Stimulated activated CD4-positive, alpha-beta T cell treated with anti-CD3 and anti-CD28 coated beads, Interleukin-2, amount 100 ng/mL, for 24 hours (primary cell): ENCODE measurements around the gene FRMD4A.
A peak's percentile ranks its signal among the peaks of the same experiment; 100 is the strongest.
"Not testable (repeated sequence)": the region's sequence is repeated elsewhere in the genome, so short reads cannot be mapped to it uniquely, and the experiment has no call there.

Experiments used
- DNase-seq, 2 donors: peaks; one replicate each; pipeline ENCODE4 v3.0.0-alpha.2; 2020

FRMD4A gene

DNA sequence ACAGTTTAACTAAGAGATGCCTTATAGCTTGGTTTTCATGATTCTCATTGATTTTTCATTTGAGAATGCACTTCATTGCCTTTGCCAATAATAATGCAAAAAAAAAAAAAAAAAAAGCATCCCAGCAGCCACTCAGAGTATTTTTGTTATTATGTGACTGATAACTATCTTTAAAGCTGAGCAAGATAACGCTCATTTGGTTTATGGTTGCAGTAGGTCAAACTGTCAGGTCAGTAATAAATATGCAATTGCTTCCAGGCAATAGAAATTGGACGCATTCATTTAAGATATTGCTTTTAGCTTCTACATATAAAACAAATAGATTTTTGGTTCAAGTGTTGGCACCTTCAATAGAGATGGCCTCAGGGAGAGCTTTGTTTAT is 528.8 kb downstream of the FRMD4A start:
- DNase-seq = no peak

DNA sequence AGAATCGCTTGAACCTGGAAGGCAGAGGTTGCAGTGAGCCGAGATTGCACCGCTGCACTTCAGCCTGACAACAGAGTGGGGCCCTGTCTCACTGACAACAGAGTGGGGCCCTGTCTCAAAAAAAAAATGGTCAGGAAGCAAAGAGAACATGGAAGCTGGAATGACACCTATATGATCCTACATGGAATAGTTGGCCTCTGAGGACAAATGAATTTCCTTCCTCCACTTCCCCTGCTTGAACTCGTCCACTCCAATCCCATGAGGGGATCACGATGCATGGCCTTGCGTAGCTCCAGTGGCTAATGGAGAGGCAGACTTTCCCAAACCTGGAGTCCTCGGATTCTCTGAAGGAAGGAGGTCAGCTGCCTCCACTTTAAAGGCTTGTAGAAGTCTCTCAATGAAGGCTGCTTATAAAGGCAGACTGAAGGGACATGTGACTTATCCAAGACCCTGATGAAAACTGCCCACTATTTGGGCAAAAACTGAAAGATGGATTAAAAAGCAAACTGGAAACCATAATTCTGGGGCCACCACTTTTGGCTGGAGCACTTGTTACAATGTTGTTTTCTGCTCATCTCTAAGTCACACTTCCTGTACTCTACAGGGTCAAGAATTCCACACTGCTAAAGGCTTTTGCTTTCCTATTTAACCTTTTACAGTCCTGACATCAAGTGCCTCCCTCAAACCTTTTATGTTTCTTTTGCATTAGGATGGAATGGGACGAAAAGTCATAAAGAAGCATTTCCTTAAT is 529.4 kb downstream of the FRMD4A start:
- no peak for DNase-seq

GRCh38 chr10:13797164-13797563 is 533.6 kb downstream of the FRMD4A start:
- no peak for DNase-seq

GRCh38 chr10:13795653-13796555 is 534.8 kb downstream of the FRMD4A start:
- no peak for DNase-seq

GRCh38 chr10:13794992-13795612 is 535.6 kb downstream of the FRMD4A start:
- no peak for DNase-seq

DNA sequence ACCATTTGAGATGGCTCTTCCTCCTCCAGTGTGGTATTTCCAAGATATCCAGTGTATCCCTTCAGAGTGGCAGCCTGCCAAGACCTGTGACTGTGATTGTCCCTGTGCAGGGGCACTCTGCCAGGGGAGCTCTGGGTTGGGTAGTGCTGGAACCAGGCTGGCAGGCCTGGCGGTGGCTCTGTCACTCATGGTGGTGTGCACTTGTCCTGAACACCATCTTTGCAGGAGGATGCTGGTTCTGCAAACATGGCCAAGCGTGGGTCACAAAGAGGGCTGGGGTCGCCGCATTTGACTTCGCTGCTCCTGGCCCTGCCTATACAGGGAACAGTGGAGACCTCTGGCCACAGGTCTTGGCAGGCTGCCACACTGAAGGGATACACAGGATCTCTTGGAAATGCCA is 538.7 kb downstream of the FRMD4A start:
- no peak for DNase-seq

DNA sequence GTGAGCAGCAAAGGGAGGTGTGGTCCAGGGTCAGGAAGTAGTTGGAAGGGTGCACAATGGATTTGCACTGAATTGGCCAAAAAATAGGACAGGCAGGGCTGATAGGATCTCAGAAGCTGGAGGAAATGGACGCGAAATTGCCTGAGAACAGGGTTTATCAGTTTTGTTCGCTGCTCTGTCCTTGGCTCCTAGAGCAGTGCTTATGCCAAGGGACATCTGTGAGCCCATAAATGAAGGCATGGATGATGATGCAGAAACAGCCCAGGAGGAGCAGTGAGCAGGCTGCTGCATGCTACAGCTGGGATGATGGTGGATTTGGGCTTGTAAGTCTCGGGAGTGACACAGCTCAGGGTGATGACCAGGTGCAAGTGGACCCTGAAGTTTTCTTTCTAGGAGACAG is 539.2 kb downstream of the FRMD4A start:
- no peak for DNase-seq

DNA sequence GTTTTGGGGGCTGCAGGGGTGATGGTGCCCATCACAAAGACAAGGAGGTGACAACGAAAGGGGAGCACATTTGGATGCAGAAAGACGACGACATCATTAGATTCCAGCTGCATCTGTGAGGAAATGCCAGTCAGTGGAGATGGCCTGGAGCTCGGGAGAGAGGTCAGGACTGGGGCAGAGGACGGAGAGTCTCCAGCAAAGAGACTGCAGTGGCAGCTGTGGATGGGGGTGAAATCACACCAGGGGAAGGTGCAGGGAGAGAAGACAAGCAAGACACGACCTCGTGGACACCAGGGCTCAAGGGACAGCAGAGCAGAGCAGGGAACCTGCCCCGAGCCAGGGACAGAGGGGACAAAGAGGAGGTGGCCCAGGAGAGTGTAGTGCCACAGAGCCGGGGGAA is 540.5 kb downstream of the FRMD4A start:
- no peak for DNase-seq

DNA sequence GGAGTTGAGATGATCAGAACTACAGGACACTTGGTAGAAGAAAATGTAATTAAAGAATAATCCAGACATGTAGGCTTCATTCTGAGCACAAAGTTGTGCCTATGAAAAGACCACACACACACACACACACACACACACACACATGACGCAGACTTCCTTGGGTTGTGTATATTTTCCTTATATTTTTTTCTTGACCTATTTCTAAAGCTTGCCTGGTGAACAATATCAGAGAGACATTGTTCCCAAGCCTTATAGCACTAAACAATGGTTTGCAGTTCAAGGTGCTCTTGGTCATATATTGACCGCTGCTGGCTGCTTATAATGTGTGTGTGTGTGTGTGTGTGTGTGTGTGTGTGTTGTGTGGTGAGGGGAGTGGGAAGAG is 541.3 kb downstream of the FRMD4A start:
- no peak for DNase-seq

- DNase-seq = no peak
Measured at GRCh38 chr10:13788711-13789447, 541.8 kb downstream of the FRMD4A start.

DNA sequence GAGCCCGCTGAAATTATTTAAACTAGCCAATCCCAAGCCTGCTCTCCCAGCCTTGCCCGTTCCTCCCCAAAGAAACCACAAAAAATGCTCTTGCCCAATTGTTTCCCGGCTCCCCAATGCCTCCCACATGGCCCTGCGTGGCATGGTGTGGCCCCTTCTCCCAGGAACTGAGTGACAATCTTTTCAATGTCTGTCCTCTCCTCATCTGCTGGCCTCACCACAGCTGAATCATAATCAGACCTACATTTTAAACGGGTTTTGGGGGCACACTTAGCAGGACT is 542.5 kb downstream of the FRMD4A start:
- no peak for DNase-seq

DNA sequence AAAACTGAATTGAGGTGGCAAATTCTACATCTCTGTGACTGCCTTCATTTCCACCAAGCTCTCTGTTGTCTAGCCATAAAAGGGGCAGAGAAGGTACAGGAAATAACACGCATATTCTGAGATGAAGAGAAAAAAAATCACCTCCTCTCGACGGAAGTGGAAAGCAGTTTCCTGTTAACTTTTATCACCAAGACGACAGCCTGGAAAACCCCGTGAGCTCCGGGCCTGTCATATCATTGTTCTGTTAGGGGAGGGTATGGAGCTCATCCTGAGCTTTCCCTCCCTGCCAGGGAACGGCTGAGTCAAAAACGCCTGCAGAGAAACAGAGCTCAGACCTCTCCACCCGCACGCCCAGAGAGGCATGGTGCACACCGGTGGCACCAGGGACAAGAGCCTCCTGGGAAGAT is 543.7 kb downstream of the FRMD4A start:
- peak; percentile 65 to 73 for DNase-seq

DNA sequence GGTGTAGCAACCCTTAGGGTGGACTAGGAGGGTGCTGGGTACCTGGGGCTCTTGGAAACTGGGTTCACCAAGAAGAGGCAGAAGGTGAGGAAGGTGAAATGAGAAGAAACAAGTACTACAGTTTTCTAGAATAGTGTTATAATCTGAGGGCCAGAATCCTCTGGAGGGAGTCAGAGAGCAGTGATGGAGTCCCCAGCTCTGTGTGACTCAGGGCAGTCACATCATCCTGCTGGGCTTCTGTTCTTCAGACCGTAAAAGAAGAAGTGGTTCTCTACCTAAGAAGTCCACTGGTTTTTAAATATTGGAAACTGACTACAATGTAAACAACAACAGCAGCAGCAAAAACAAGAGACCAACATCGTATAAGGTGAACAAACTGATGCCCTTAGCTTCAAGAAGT is 546.7 kb downstream of the FRMD4A start:
- no peak for DNase-seq

GRCh38 chr10:13779748-13780147 is 551.0 kb downstream of the FRMD4A start:
- DNase-seq = no peak

GRCh38 chr10:13778693-13778960 is 552.1 kb downstream of the FRMD4A start:
- DNase-seq = not testable (repeated sequence)

- DNase-seq = no peak
Measured at GRCh38 chr10:13776861-13777311, 553.8 kb downstream of the FRMD4A start.

- DNase-seq = no peak
Measured at GRCh38 chr10:13775786-13776775, 554.6 kb downstream of the FRMD4A start.

GRCh38 chr10:13774303-13774893 is 556.3 kb downstream of the FRMD4A start:
- no peak for DNase-seq

GRCh38 chr10:13773496-13774170 is 557.1 kb downstream of the FRMD4A start:
- no peak for DNase-seq

- no peak for DNase-seq
Measured at GRCh38 chr10:13773043-13773442, 557.7 kb downstream of the FRMD4A start.

DNA sequence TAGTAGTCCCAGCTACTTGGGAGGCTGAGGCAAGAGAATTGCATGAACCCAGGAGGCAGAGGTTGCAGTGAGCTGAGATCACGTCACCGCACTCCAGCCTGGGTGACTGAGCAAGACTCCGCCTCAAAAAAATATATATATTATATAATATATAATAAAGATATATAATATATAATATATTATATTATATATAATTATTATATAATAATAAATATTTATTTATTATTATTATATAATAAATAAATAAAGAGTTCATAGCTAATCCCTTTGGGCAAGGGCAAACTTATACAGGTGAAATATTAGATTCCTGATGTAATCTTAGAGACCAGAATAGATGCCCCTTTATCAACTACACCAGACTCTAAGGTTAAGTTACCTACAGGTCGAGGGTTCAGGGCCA is 558.7 kb downstream of the FRMD4A start:
- no peak for DNase-seq
